ENCODE measurements around the gene SLC16A5.

GRCh38 chr17:75153780-75154194 is 66.0 kb downstream of the SLC16A5 start:
- TF ChIP-seq CTCF (IDR thresholded peaks at IDR 0.05) = no peak
- TF ChIP-seq EP300 (IDR thresholded peaks at IDR 0.05) = no peak
- no peak for TF ChIP-seq POLR2A (IDR thresholded peaks at IDR 0.05)
